ENCODE data around the gene KLHL25.
"Not testable (repeated sequence)": the region's sequence is repeated elsewhere in the genome, so short reads cannot be mapped to it uniquely, and the experiment has no call there.

The KLHL25 gene

GRCh38 chr15:85794598-85795336 is at the start of gene KLHL25:
Gene KLHL25, minus strand, starts transcription at chr15:85794925. Its CDS starts 25,115 bp downstream, at chr15:85769810.
- Mint-ChIP-seq H3K4me1 (ENCODE audit: low read depth) (peaks cover 36% of the 10 kb centered on the region), H3K4me3 (peak within 1 kb of the TSS; percentile 85), H3K36me3 (ENCODE audit: low read depth) (peaks cover 6% of the 10 kb centered on the region), H3K27ac (peak within 1 kb of the TSS; percentile 89), H3K27me3 (no peaks in the 10 kb centered on the region), H3K9me3 (no peaks in the 10 kb centered on the region)
- peak; percentile 91 for DNase-seq

GRCh38 chr15:85840802-85841152 is 46.1 kb upstream of the KLHL25 start:
- Mint-ChIP-seq H3K4me1 (ENCODE audit: low read depth) (peaks cover 9% of the 10 kb centered on the region), H3K9me3 (no peaks in the 10 kb centered on the region), H3K4me3 (peak overlapping the region; percentile 69), H3K27me3 (peaks cover 16% of the 10 kb centered on the region), H3K27ac (no peak overlapping the region), H3K36me3 (ENCODE audit: low read depth) (no peaks in the 10 kb centered on the region)
- DNase-seq: no peak

GRCh38 chr15:85840079-85840801 is 45.5 kb upstream of the KLHL25 start:
- Mint-ChIP-seq H3K27ac (no peak overlapping the region), H3K36me3 (ENCODE audit: low read depth) (no peaks in the 10 kb centered on the region), H3K4me3 (peak overlapping the region; percentile 69), H3K27me3 (peaks cover 12% of the 10 kb centered on the region), H3K4me1 (ENCODE audit: low read depth) (peaks cover 9% of the 10 kb centered on the region), H3K9me3 (no peaks in the 10 kb centered on the region)
- DNase-seq: peak; percentile 91

GRCh38 chr15:85839643-85840042 is 44.9 kb upstream of the KLHL25 start:
- Mint-ChIP-seq H3K27ac (no peak overlapping the region), H3K27me3 (peaks cover 8% of the 10 kb centered on the region), H3K4me1 (ENCODE audit: low read depth) (peaks cover 9% of the 10 kb centered on the region), H3K4me3 (no peak overlapping the region), H3K36me3 (ENCODE audit: low read depth) (no peaks in the 10 kb centered on the region), H3K9me3 (no peaks in the 10 kb centered on the region)
- DNase-seq: no peak

- no peak overlapping the region for H3K27ac Mint-ChIP-seq
- H3K9me3 Mint-ChIP-seq: no peaks in the 10 kb centered on the region
- no peak overlapping the region for H3K4me3 Mint-ChIP-seq
- no peaks in the 10 kb centered on the region for H3K36me3 Mint-ChIP-seq (ENCODE audit: low read depth)
- H3K4me1 Mint-ChIP-seq (ENCODE audit: low read depth): peaks cover 9% of the 10 kb centered on the region
- no peak for DNase-seq
- peaks cover 8% of the 10 kb centered on the region for H3K27me3 Mint-ChIP-seq
These were observed 43.9 kb upstream of the KLHL25 start for GRCh38 chr15:85838655-85839054.

GRCh38 chr15:85837881-85838280 is 43.2 kb upstream of the KLHL25 start:
- peaks cover under 1% of the 10 kb centered on the region for H3K27me3 Mint-ChIP-seq
- peaks cover 9% of the 10 kb centered on the region for H3K4me1 Mint-ChIP-seq (ENCODE audit: low read depth)
- no peaks in the 10 kb centered on the region for H3K36me3 Mint-ChIP-seq (ENCODE audit: low read depth)
- no peak overlapping the region for H3K27ac Mint-ChIP-seq
- H3K4me3 Mint-ChIP-seq: no peak overlapping the region
- no peaks in the 10 kb centered on the region for H3K9me3 Mint-ChIP-seq
- no peak for DNase-seq

- H3K4me1 Mint-ChIP-seq (ENCODE audit: low read depth): peaks cover 9% of the 10 kb centered on the region
- DNase-seq: no peak
- H3K36me3 Mint-ChIP-seq (ENCODE audit: low read depth): no peaks in the 10 kb centered on the region
- H3K27me3 Mint-ChIP-seq: no peaks in the 10 kb centered on the region
- H3K27ac Mint-ChIP-seq: no peak overlapping the region
- no peaks in the 10 kb centered on the region for H3K9me3 Mint-ChIP-seq
- H3K4me3 Mint-ChIP-seq: no peak overlapping the region
These were observed 42.3 kb upstream of the KLHL25 start for GRCh38 chr15:85837011-85837433.

- Mint-ChIP-seq H3K9me3 (no peaks in the 10 kb centered on the region), H3K36me3 (ENCODE audit: low read depth) (no peaks in the 10 kb centered on the region), H3K27ac (no peak overlapping the region), H3K27me3 (no peaks in the 10 kb centered on the region), H3K4me1 (ENCODE audit: low read depth) (no peaks in the 10 kb centered on the region), H3K4me3 (no peak overlapping the region)
- no peak for DNase-seq
These were observed 39.9 kb upstream of the KLHL25 start for GRCh38 chr15:85834651-85835050.

GRCh38 chr15:85832394-85832793 is 37.7 kb upstream of the KLHL25 start:
- no peaks in the 10 kb centered on the region for H3K36me3 Mint-ChIP-seq (ENCODE audit: low read depth)
- H3K27me3 Mint-ChIP-seq: no peaks in the 10 kb centered on the region
- no peak overlapping the region for H3K27ac Mint-ChIP-seq
- H3K4me1 Mint-ChIP-seq (ENCODE audit: low read depth): no peaks in the 10 kb centered on the region
- no peaks in the 10 kb centered on the region for H3K9me3 Mint-ChIP-seq
- no peak for DNase-seq
- H3K4me3 Mint-ChIP-seq: no peak overlapping the region

GRCh38 chr15:85831415-85832113 is 36.8 kb upstream of the KLHL25 start:
- Mint-ChIP-seq H3K36me3 (ENCODE audit: low read depth) (no peaks in the 10 kb centered on the region), H3K9me3 (no peaks in the 10 kb centered on the region), H3K27ac (no peak overlapping the region), H3K4me1 (ENCODE audit: low read depth) (no peaks in the 10 kb centered on the region), H3K27me3 (no peaks in the 10 kb centered on the region), H3K4me3 (no peak overlapping the region)
- peak; percentile 42 for DNase-seq

- H3K36me3 Mint-ChIP-seq (ENCODE audit: low read depth); DNase-seq; H3K4me1 Mint-ChIP-seq (ENCODE audit: low read depth); H3K4me3 Mint-ChIP-seq; H3K27me3 Mint-ChIP-seq; H3K9me3 Mint-ChIP-seq; H3K27ac Mint-ChIP-seq: not testable (repeated sequence)
These were observed 35.0 kb upstream of the KLHL25 start for GRCh38 chr15:85829754-85830153.

GRCh38 chr15:85828874-85829273 is 34.1 kb upstream of the KLHL25 start:
- Mint-ChIP-seq H3K27ac (no peak overlapping the region), H3K4me1 (ENCODE audit: low read depth) (no peaks in the 10 kb centered on the region), H3K36me3 (ENCODE audit: low read depth) (no peaks in the 10 kb centered on the region), H3K27me3 (no peaks in the 10 kb centered on the region), H3K4me3 (no peak overlapping the region), H3K9me3 (no peaks in the 10 kb centered on the region)
- DNase-seq: no peak

- no peak overlapping the region for H3K4me3 Mint-ChIP-seq
- DNase-seq: no peak
- H3K4me1 Mint-ChIP-seq (ENCODE audit: low read depth): no peaks in the 10 kb centered on the region
- no peaks in the 10 kb centered on the region for H3K9me3 Mint-ChIP-seq
- H3K27ac Mint-ChIP-seq: no peak overlapping the region
- H3K36me3 Mint-ChIP-seq (ENCODE audit: low read depth): no peaks in the 10 kb centered on the region
- H3K27me3 Mint-ChIP-seq: no peaks in the 10 kb centered on the region
These were observed 33.4 kb upstream of the KLHL25 start for GRCh38 chr15:85828126-85828525.

GRCh38 chr15:85826756-85827515 is 32.2 kb upstream of the KLHL25 start:
- Mint-ChIP-seq H3K36me3 (ENCODE audit: low read depth) (no peaks in the 10 kb centered on the region), H3K27ac (no peak overlapping the region), H3K4me3 (no peak overlapping the region), H3K4me1 (ENCODE audit: low read depth) (no peaks in the 10 kb centered on the region), H3K9me3 (no peaks in the 10 kb centered on the region), H3K27me3 (no peaks in the 10 kb centered on the region)
- no peak for DNase-seq
